GM12892 (cell line): ENCODE data around the gene SMIM12.

Experiments used
- POLR2A ChIP-seq: IDR thresholded peaks from 2 replicates; pipeline ENCODE4 v1.6.1; 2011; ENCODE audit warnings: low read depth, low read length, control low read depth
- POLR2AphosphoS5 ChIP-seq: IDR thresholded peaks from 2 replicates; pipeline ENCODE4 v1.6.1; 2011; ENCODE audit warnings: low read depth, low read length, control low read depth

DNA sequence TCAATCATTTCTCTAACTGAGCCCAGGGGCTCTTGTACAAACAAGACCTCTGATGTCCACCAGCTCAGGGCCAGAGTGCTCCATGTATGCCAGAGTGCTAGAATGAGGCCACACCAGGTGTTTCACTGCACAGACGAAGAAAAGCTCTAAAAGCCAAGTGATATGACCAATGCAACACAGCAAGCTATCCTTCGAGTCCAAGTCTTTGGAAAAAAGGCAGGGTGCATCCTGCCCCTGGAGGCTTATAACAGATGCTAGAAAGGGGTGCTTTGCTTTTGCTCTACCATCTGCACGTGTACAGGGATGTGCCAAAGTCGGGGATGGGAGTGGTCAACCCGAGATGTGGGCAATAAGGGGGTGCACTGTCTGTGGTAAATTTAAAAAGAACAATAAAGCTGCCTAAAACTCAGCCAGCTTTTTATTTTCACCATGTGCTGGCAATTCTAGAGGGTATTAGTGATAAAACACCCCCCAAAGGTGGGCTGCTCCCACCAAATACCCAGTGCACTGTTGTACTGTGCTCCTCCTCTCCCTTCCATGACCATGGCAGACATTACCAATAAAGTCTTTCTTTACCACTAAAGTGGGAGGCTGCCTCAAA lies 32.1 kb downstream of the SMIM12 start:
- TF ChIP-seq POLR2AphosphoS5 (no peak), POLR2A (no peak)
